K562 (cell line): ENCODE data around the gene EHD2. TPM values are rescaled to one million over a fixed set of nuclear protein-coding genes. Genes with fewer than 3 reads are reported as not detected.

Source experiments
- ARNT ChIP-seq, 2 experiments: fragments of 450-650 bp; IDR thresholded peaks; 2 replicates each; pipeline ENCODE4 v1.6.1; 2016; ENCODE audit warnings: mild to moderate bottlenecking in 1 of 2
- CAMTA2 ChIP-seq: fragments of 250-450 bp; sonication (Bioruptor Pico); conservative IDR thresholded peaks from 2 replicates; pipeline ENCODE4 v1.5.1; 2022
- COPS2 ChIP-seq: fragments of 450-650 bp; conservative IDR thresholded peaks from 2 replicates; pipeline ENCODE4 v1.6.1; 2016; ENCODE audit warnings: mild to moderate bottlenecking, moderate library complexity
- CREBBP ChIP-seq: IDR thresholded peaks from one replicate; pipeline ENCODE4 v1.6.1; 2012; ENCODE audit warnings: low read depth, mild to moderate bottlenecking, control low read depth, inconsistent platforms, low read length
- CXXC5 ChIP-seq: fragments of 250-450 bp; sonication (Bioruptor Pico); IDR thresholded peaks from 2 replicates; pipeline ENCODE4 v1.8.0; 2022; ENCODE audit warnings: inconsistent platforms, mild to moderate bottlenecking, moderate library complexity
- ELF4 ChIP-seq: fragments of 450-650 bp; formaldehyde crosslinking; IDR thresholded peaks from 2 replicates; pipeline ENCODE4 v1.4.0; 2022; ENCODE audit warnings: missing genetic modification characterization
- ETV1 ChIP-seq: fragments of 450-650 bp; conservative IDR thresholded peaks from 2 replicates; pipeline ENCODE4 v1.6.1; 2016; ENCODE audit warnings: missing genetic modification characterization, control low read depth, low read depth, missing compliant biosample characterization
- EWSR1 ChIP-seq: fragments of 450-650 bp; IDR thresholded peaks from 2 replicates; pipeline ENCODE4 v1.6.1; 2018; ENCODE audit warnings: borderline replicate concordance, mild to moderate bottlenecking, low read depth, moderate library complexity; ENCODE audit not compliant: partially characterized antibody
- KAT2B ChIP-seq: IDR thresholded peaks from one replicate; pipeline ENCODE4 v1.6.1; 2012; ENCODE audit warnings: low read depth, mild to moderate bottlenecking, control low read depth, inconsistent platforms, low read length, moderate library complexity
- LCOR ChIP-seq: sonication (generic); formaldehyde crosslinking; IDR thresholded peaks from 2 replicates; pipeline ENCODE4 v1.8.0; 2022; ENCODE audit warnings: mild to moderate bottlenecking, missing genetic modification reagents
- MEF2A ChIP-seq: IDR thresholded peaks from 2 replicates; pipeline ENCODE4 v1.6.1; 2011; ENCODE audit warnings: low read depth, mild to moderate bottlenecking, low read length, moderate library complexity; ENCODE audit not compliant: control insufficient read depth
- NFRKB ChIP-seq: fragments of 450-650 bp; IDR thresholded peaks from 2 replicates; pipeline ENCODE4 v1.6.1; 2016; ENCODE audit warnings: low read depth
- POLR2A ChIP-seq: fragments of 450-650 bp; conservative IDR thresholded peaks from 2 replicates; pipeline ENCODE4 v1.6.1; 2016
- SP2 ChIP-seq: IDR thresholded peaks from 2 replicates; pipeline ENCODE4 v1.6.1; 2011; ENCODE audit warnings: mild to moderate bottlenecking, low read depth, low read length, moderate library complexity; ENCODE audit not compliant: poor library complexity, severe bottlenecking; ENCODE audit errors: extremely low read depth
- ZNF589 ChIP-seq: fragments of 200-800 bp; sonication (Bioruptor generic); IDR thresholded peaks from 2 replicates; pipeline ENCODE4 v1.6.1; 2016; ENCODE audit warnings: low read depth, missing genetic modification characterization, missing compliant biosample characterization
- polyA plus RNA-seq, 8 experiments: library from polyadenylated mRNA; depleted of rRNA in 4 of 8; stranded (reverse) in 5 of 8; unstranded in 3 of 8; fragments of >200 nt; fragmentation: Nextera tagmentation in 2 of 8; fragmentation: Illumina TruSeq in 1 of 8; extraction: Ambion mirVana in 2 of 8; extraction: Trizol in 1 of 8; gene quantifications; 2 replicates each; pipeline versions ENCODE4 v1.2.1 to v1.2.3, GENCODE V29; 2011 to 2014; ENCODE audit warnings: inconsistent platforms in 1 of 8, missing spikeins in 1 of 8
- total RNA-seq, 7 experiments: library from RNA; depleted of rRNA in 6 of 7; stranded (reverse); fragments of >200 nt in 6 of 7; fragmentation: Illumina TruSeq in 2 of 7; extraction: Trizol in 2 of 7; gene quantifications; 2 replicates each; pipeline versions ENCODE4 v1.2.1 to v1.2.3, GENCODE V29; 2011 to 2021; ENCODE audit warnings: low replicate concordance in 1 of 7
- TF ChIP-seq, protein P1 (sequence below): sonication (generic); formaldehyde crosslinking; IDR thresholded peaks from 2 replicates; pipeline ENCODE4 v1.8.0; 2023; ENCODE audit warnings: missing genetic modification reagents, mild to moderate bottlenecking, borderline replicate concordance
- TF ChIP-seq, protein P2 (sequence below): sonication (generic); formaldehyde crosslinking; IDR thresholded peaks from 2 replicates; pipeline ENCODE4 v1.8.0; 2022; ENCODE audit warnings: mild to moderate bottlenecking, missing genetic modification reagents
- TF ChIP-seq, protein P3 (sequence below): sonication (generic); formaldehyde crosslinking; IDR thresholded peaks from 2 replicates; pipeline ENCODE4 v1.8.0; 2022; ENCODE audit warnings: missing genetic modification reagents, mild to moderate bottlenecking, borderline replicate concordance
- TF ChIP-seq, protein P4 (sequence below): sonication (generic); formaldehyde crosslinking; IDR thresholded peaks from 2 replicates; pipeline ENCODE4 v1.8.1; 2023; ENCODE audit warnings: mild to moderate bottlenecking, missing genetic modification reagents

The EHD2 gene
- total and polyA plus RNA-seq, 9 of the 15 experiments (the other 6 are each of a cell fraction or from before 2014, with no cell fraction given): 1.7 to 32.2 (median 3.0) TPM

DNA sequence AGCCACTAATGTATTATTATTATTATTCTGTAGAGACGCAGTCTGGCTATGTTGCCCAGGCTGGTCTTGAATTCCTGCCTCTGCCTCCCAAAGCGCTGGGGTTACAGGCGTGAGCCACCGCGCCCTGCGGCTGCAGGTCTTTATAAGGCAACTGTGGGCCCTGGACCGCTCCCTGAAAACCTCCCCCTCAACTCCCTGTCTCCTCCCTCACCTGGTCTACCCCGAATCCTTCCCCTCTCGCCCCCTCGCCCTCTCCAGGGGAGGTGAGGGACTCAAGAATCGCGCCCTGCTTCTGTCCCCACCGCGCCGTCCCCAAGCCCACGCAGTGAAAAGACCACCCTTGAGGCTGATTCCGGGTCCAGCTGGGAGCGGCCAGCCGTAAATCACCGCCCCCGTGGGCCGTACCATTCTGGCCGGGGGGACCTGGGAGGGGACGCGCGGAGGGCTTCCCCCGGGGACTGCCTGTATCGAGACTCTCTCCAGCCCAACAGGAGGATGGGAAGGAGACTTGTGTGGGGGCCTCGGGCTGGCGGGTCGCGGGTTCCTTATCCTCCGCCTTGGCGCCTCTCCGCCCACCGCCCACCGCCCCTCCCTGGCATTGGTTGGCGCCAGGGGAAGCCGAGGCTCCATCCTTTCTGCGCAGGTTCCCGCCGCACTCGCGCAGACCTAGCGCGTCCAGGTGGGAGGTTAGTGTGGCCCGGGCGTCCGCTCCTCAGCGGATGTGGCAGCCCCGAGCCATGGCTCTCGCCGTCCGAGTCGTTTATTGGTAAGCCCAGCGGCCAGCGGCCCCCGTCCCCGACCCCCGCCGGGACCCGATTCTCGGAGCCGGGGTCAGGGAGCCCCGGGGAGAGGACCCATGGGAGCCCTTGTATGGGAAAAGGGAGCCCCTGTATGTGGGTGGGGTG lies 65.1 kb downstream of the EHD2 start, which contains the start of gene SELENOW (continued):
- TF ChIP-seq, protein P1, sequence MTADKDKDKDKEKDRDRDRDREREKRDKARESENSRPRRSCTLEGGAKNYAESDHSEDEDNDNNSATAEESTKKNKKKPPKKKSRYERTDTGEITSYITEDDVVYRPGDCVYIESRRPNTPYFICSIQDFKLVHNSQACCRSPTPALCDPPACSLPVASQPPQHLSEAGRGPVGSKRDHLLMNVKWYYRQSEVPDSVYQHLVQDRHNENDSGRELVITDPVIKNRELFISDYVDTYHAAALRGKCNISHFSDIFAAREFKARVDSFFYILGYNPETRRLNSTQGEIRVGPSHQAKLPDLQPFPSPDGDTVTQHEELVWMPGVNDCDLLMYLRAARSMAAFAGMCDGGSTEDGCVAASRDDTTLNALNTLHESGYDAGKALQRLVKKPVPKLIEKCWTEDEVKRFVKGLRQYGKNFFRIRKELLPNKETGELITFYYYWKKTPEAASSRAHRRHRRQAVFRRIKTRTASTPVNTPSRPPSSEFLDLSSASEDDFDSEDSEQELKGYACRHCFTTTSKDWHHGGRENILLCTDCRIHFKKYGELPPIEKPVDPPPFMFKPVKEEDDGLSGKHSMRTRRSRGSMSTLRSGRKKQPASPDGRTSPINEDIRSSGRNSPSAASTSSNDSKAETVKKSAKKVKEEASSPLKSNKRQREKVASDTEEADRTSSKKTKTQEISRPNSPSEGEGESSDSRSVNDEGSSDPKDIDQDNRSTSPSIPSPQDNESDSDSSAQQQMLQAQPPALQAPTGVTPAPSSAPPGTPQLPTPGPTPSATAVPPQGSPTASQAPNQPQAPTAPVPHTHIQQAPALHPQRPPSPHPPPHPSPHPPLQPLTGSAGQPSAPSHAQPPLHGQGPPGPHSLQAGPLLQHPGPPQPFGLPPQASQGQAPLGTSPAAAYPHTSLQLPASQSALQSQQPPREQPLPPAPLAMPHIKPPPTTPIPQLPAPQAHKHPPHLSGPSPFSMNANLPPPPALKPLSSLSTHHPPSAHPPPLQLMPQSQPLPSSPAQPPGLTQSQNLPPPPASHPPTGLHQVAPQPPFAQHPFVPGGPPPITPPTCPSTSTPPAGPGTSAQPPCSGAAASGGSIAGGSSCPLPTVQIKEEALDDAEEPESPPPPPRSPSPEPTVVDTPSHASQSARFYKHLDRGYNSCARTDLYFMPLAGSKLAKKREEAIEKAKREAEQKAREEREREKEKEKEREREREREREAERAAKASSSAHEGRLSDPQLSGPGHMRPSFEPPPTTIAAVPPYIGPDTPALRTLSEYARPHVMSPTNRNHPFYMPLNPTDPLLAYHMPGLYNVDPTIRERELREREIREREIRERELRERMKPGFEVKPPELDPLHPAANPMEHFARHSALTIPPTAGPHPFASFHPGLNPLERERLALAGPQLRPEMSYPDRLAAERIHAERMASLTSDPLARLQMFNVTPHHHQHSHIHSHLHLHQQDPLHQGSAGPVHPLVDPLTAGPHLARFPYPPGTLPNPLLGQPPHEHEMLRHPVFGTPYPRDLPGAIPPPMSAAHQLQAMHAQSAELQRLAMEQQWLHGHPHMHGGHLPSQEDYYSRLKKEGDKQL (CRISPR knock-in tag): no peak
- TF ChIP-seq, protein P2, sequence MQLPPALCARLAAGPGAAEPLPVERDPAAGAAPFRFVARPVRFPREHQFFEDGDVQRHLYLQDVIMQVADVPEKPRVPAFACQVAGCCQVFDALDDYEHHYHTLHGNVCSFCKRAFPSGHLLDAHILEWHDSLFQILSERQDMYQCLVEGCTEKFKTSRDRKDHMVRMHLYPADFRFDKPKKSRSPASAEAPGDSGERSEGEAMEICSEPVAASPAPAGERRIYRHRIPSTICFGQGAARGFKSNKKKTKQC (CRISPR knock-in tag): no peak; the same call in 1 of the 2 replicates
- TF ChIP-seq CXXC5 (CRISPR knock-in tag) (peak; percentile 84), COPS2 (no peak), EWSR1 (no peak), ARNT (IDR thresholded peaks at IDR 0.05) (no peak), ELF4 (CRISPR knock-in tag) (peak; percentile 45), CAMTA2 (CRISPR knock-in tag) (no peak), CREBBP (no peak), KAT2B (no peak), NFRKB (no peak), MEF2A (no peak), SP2 (no peak), ZNF589 (0 out of 2 replicates have a peak, but pooled peaks have one; percentile 54), ETV1 (tag) (no peak; the same call in 1 of the 2 replicates), POLR2A (peak; percentile 87), LCOR (CRISPR knock-in tag) (0 out of 2 replicates have a peak, but pooled peaks have one; percentile 71)
- TF ChIP-seq, protein P3, sequence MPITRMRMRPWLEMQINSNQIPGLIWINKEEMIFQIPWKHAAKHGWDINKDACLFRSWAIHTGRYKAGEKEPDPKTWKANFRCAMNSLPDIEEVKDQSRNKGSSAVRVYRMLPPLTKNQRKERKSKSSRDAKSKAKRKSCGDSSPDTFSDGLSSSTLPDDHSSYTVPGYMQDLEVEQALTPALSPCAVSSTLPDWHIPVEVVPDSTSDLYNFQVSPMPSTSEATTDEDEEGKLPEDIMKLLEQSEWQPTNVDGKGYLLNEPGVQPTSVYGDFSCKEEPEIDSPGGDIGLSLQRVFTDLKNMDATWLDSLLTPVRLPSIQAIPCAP: no peak
- TF ChIP-seq, protein P4, sequence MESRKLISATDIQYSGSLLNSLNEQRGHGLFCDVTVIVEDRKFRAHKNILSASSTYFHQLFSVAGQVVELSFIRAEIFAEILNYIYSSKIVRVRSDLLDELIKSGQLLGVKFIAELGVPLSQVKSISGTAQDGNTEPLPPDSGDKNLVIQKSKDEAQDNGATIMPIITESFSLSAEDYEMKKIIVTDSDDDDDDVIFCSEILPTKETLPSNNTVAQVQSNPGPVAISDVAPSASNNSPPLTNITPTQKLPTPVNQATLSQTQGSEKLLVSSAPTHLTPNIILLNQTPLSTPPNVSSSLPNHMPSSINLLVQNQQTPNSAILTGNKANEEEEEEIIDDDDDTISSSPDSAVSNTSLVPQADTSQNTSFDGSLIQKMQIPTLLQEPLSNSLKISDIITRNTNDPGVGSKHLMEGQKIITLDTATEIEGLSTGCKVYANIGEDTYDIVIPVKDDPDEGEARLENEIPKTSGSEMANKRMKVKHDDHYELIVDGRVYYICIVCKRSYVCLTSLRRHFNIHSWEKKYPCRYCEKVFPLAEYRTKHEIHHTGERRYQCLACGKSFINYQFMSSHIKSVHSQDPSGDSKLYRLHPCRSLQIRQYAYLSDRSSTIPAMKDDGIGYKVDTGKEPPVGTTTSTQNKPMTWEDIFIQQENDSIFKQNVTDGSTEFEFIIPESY (CRISPR knock-in tag): no peak
